Loucy (cell line): Measurements from ENCODE around the gene ARMC9.

Experiments used
- H2AFZ ChIP-seq: fragments of 200-600 bp; sonication (generic); 2 replicates; pipeline ENCODE4 v1.6.0; 2016; ENCODE audit warnings: antibody characterized with exemption, mild to moderate bottlenecking, low read length, moderate library complexity
- H3F3A ChIP-seq: fragments of 200-600 bp; 2 replicates; pipeline ENCODE4 v1.6.0; 2016; ENCODE audit warnings: antibody characterized with exemption, low read depth, mild to moderate bottlenecking
- H3K27me3 ChIP-seq: fragments of 200-600 bp; sonication (generic); 2 replicates; pipeline ENCODE4 v1.6.1; 2014; ENCODE audit warnings: low read length, mild to moderate bottlenecking; ENCODE audit not compliant: insufficient read depth, poor library complexity, severe bottlenecking
- H3K36me3 ChIP-seq: fragments of 200-600 bp; sonication (generic); 2 replicates; pipeline ENCODE4 v1.6.1; 2016; ENCODE audit warnings: low read length; ENCODE audit not compliant: insufficient read depth
- H3K4me1 ChIP-seq: fragments of 200-600 bp; sonication (generic); 2 replicates; pipeline ENCODE4 v1.5.1; 2014; ENCODE audit warnings: low read length, mild to moderate bottlenecking; ENCODE audit not compliant: insufficient read depth, poor library complexity, severe bottlenecking
- H3K4me2 ChIP-seq: fragments of 200-600 bp; sonication (generic); 2 replicates; pipeline ENCODE4 v1.6.0; 2014; ENCODE audit warnings: antibody characterized with exemption, low read length, low read depth, mild to moderate bottlenecking; ENCODE audit not compliant: poor library complexity, severe bottlenecking
- H3K4me3 ChIP-seq: fragments of 200-600 bp; sonication (generic); 2 replicates; pipeline ENCODE4 v1.5.1; 2014; ENCODE audit warnings: low read length, mild to moderate bottlenecking, mixed read lengths; ENCODE audit not compliant: poor library complexity, severe bottlenecking
- H3K79me2 ChIP-seq: fragments of 200-600 bp; sonication (generic); 2 replicates; pipeline ENCODE4 v1.6.1; 2014; ENCODE audit warnings: low read length; ENCODE audit not compliant: insufficient read depth
- H3K9ac ChIP-seq: fragments of 200-600 bp; sonication (generic); 2 replicates; pipeline ENCODE4 v1.6.0; 2014; ENCODE audit warnings: mild to moderate bottlenecking, low read depth, low read length, moderate library complexity; ENCODE audit not compliant: poor library complexity, severe bottlenecking
- H3K9me2 ChIP-seq: fragments of 200-600 bp; sonication (generic); replicated peaks from 2 replicates; pipeline ENCODE4 v1.6.1; 2016; ENCODE audit warnings: low read depth, low read length, mixed read lengths
- H3K9me3 ChIP-seq: fragments of 200-600 bp; sonication (generic); 2 replicates; pipeline ENCODE4 v1.6.1; 2014; ENCODE audit warnings: mild to moderate bottlenecking, antibody characterized with exemption, low read length, low read depth; ENCODE audit not compliant: insufficient read depth
- H4K20me1 ChIP-seq: fragments of 200-600 bp; sonication (generic); 2 replicates; pipeline ENCODE4 v1.6.0; 2014; ENCODE audit warnings: antibody characterized with exemption, low read length, mild to moderate bottlenecking; ENCODE audit not compliant: insufficient read depth, poor library complexity, severe bottlenecking
- EZH2phosphoT487 ChIP-seq: fragments of 200-600 bp; IDR thresholded peaks from 2 replicates; pipeline ENCODE4 v1.6.1; 2018; ENCODE audit warnings: antibody characterized with exemption, mild to moderate bottlenecking, moderate library complexity, borderline replicate concordance
- TF ChIP-seq, protein P1 (sequence below): fragments of 200-600 bp; sonication (generic); conservative IDR thresholded peaks from 2 replicates; pipeline ENCODE4 v1.5.1; 2014; ENCODE audit warnings: mild to moderate bottlenecking, antibody characterized with exemption, low read length

ARMC9 gene

GRCh38 chr2:231185050-231185725 is 13.2 kb upstream of the ARMC9 start:
- Histone ChIP-seq H3K27me3 (no peaks in the 10 kb centered on the region), H3K9me3 (no peaks in the 10 kb centered on the region), H2AFZ (no peak overlapping the region), H3K4me2 (no peak overlapping the region), H3F3A (no peaks in the 10 kb centered on the region), H3K9ac (no peak overlapping the region), H3K4me1 (peaks cover 2% of the 10 kb centered on the region), H3K79me2 (no peaks in the 10 kb centered on the region), H3K4me3 (no peak overlapping the region), H3K9me2 (no peaks in the 10 kb centered on the region), H3K36me3 (no peaks in the 10 kb centered on the region), H4K20me1 (no peaks in the 10 kb centered on the region)
- no peak for TF ChIP-seq EZH2phosphoT487
- TF ChIP-seq, protein P1, sequence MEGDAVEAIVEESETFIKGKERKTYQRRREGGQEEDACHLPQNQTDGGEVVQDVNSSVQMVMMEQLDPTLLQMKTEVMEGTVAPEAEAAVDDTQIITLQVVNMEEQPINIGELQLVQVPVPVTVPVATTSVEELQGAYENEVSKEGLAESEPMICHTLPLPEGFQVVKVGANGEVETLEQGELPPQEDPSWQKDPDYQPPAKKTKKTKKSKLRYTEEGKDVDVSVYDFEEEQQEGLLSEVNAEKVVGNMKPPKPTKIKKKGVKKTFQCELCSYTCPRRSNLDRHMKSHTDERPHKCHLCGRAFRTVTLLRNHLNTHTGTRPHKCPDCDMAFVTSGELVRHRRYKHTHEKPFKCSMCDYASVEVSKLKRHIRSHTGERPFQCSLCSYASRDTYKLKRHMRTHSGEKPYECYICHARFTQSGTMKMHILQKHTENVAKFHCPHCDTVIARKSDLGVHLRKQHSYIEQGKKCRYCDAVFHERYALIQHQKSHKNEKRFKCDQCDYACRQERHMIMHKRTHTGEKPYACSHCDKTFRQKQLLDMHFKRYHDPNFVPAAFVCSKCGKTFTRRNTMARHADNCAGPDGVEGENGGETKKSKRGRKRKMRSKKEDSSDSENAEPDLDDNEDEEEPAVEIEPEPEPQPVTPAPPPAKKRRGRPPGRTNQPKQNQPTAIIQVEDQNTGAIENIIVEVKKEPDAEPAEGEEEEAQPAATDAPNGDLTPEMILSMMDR = no peak

GRCh38 chr2:231185886-231186285 is 12.5 kb upstream of the ARMC9 start:
- no peak overlapping the region for H2AFZ ChIP-seq
- no peaks in the 10 kb centered on the region for H3F3A ChIP-seq
- TF ChIP-seq, protein P1 = no peak
- TF ChIP-seq EZH2phosphoT487 = no peak
- no peaks in the 10 kb centered on the region for H3K79me2 ChIP-seq
- H3K4me3 ChIP-seq = no peak overlapping the region
- H3K4me1 ChIP-seq = no peaks in the 10 kb centered on the region
- H4K20me1 ChIP-seq = no peaks in the 10 kb centered on the region
- no peaks in the 10 kb centered on the region for H3K9me2 ChIP-seq
- no peak overlapping the region for H3K9ac ChIP-seq
- H3K27me3 ChIP-seq = no peaks in the 10 kb centered on the region
- no peak overlapping the region for H3K4me2 ChIP-seq
- H3K36me3 ChIP-seq = no peaks in the 10 kb centered on the region
- H3K9me3 ChIP-seq = no peaks in the 10 kb centered on the region

DNA sequence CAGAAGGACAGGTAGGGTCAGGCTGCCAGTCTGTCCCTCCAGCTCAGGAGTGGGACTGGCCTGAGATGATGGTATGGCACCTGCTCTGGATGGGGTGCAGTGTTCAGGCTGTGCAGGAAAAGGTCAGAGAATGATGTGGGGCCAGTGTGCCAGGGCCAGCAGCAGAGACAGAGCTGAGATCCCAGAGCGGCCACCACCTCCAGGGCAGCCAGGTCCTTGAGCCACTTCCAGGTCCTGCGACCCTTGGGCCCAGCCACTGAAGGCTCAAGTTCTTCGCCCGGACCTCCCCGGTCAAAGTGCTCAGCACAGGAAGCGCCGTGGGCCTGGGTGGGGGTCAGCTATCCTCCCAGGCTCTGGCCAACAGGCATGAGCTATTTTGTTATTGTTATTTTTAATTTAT is 12.1 kb upstream of the ARMC9 start:
- H3K27me3 ChIP-seq = no peaks in the 10 kb centered on the region
- no peaks in the 10 kb centered on the region for H4K20me1 ChIP-seq
- H3K79me2 ChIP-seq = no peaks in the 10 kb centered on the region
- no peaks in the 10 kb centered on the region for H3F3A ChIP-seq
- no peaks in the 10 kb centered on the region for H3K36me3 ChIP-seq
- H2AFZ ChIP-seq = no peak overlapping the region
- H3K9me2 ChIP-seq = no peaks in the 10 kb centered on the region
- H3K4me2 ChIP-seq = no peak overlapping the region
- no peak overlapping the region for H3K9ac ChIP-seq
- H3K4me3 ChIP-seq = no peak overlapping the region
- no peaks in the 10 kb centered on the region for H3K4me1 ChIP-seq
- no peaks in the 10 kb centered on the region for H3K9me3 ChIP-seq
- TF ChIP-seq, protein P1 = no peak
- TF ChIP-seq EZH2phosphoT487 = no peak
